Retinal pigment epithelial cell (primary cell): ENCODE measurements around the gene ANKRD49.

Experiments
- DNase-seq: peaks from one replicate; pipeline ENCODE4 v3.0.0-alpha.2; 2010; ENCODE audit warnings: low read depth
- H3K4me3 ChIP-seq: 2 replicates; pipeline ENCODE4 v1.5.1; 2011; ENCODE audit warnings: mild to moderate bottlenecking, low read length, control low read depth, moderate library complexity
- TF ChIP-seq, protein P1 (sequence below): conservative IDR thresholded peaks from 2 replicates; pipeline ENCODE4 v1.5.1; 2011; ENCODE audit warnings: low read depth, low read length, control low read depth, inconsistent platforms

ANKRD49 gene

GRCh38 chr11:94454301-94454700 is 39.5 kb upstream of the ANKRD49 start:
- no peak for DNase-seq
- TF ChIP-seq, protein P1, sequence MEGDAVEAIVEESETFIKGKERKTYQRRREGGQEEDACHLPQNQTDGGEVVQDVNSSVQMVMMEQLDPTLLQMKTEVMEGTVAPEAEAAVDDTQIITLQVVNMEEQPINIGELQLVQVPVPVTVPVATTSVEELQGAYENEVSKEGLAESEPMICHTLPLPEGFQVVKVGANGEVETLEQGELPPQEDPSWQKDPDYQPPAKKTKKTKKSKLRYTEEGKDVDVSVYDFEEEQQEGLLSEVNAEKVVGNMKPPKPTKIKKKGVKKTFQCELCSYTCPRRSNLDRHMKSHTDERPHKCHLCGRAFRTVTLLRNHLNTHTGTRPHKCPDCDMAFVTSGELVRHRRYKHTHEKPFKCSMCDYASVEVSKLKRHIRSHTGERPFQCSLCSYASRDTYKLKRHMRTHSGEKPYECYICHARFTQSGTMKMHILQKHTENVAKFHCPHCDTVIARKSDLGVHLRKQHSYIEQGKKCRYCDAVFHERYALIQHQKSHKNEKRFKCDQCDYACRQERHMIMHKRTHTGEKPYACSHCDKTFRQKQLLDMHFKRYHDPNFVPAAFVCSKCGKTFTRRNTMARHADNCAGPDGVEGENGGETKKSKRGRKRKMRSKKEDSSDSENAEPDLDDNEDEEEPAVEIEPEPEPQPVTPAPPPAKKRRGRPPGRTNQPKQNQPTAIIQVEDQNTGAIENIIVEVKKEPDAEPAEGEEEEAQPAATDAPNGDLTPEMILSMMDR = no peak
- H3K4me3 ChIP-seq = no peak overlapping the region

GRCh38 chr11:94455861-94456260 is 37.9 kb upstream of the ANKRD49 start:
- H3K4me3 ChIP-seq = no peak overlapping the region
- no peak for DNase-seq
- TF ChIP-seq, protein P1 = no peak

GRCh38 chr11:94457118-94458029 is 36.4 kb upstream of the ANKRD49 start:
- no peak overlapping the region for H3K4me3 ChIP-seq
- DNase-seq = no peak
- TF ChIP-seq, protein P1 = no peak

DNA sequence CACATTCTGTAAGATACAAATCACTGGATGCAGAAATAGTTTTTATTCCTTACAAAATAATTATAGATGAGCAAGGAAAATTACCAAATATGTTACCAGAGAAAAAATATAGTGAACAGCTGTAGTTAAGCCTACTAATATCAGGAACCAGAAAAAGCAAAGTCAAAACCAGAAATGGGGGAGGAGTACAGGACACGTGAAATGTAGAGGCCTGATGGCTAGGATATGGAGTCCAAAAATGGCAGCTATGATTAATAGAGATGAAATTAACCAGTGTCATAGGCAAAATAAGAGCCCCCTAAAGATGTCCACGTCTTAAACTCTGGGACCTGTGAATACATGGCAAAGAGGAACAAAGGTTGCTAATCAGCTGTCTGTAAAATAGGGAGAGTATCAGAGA is 34.2 kb upstream of the ANKRD49 start:
- TF ChIP-seq, protein P1 = no peak
- H3K4me3 ChIP-seq = no peak overlapping the region
- no peak for DNase-seq

DNA sequence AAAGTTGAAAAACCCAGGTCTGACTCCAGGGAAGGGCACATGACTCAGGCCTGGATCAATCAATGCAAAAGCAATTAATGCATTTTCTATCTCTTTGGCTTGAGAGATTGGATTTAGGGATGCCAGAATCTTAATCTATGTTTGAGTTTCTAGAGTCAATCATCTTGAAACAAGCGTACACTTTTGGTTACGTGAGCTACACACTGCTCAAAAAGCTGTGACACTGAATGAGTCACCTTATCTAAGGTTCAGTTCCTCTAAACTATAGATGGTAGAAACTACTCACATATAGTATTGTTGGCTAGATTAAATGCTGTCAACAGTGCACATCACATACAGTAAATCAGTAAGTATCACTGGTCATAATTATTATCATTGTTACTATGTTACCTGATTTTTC is 24.4 kb upstream of the ANKRD49 start:
- TF ChIP-seq, protein P1 = no peak
- H3K4me3 ChIP-seq = no peak overlapping the region
- no peak for DNase-seq

- no peak overlapping the region for H3K4me3 ChIP-seq
- TF ChIP-seq, protein P1 = no peak
Observed at GRCh38 chr11:94472916-94473799, 20.6 kb upstream of the ANKRD49 start.

More at GRCh38 chr11:94472916-94473799, 20.6 kb upstream of the ANKRD49 start:
- DNase-seq = no peak
